Vagina (tissue), 2 donors: ENCODE data around the gene FSTL5.

Experiments used
- POLR2A ChIP-seq, 2 donors: fragments of 450-650 bp; IDR thresholded peaks; one replicate each; pipeline ENCODE4 v1.6.1; 2017; ENCODE audit warnings: antibody characterized with exemption in 2 of 2, mild to moderate bottlenecking in 2 of 2, moderate library complexity in 2 of 2
- TF ChIP-seq, protein P1 (sequence below), 3 experiments: fragments of 450-650 bp in 2 of 3; fragments of 200-600 bp in 1 of 3; sonication (generic) in 1 of 3; IDR thresholded peaks; one replicate each; pipeline ENCODE4 v1.5.1; 2017 to 2019; ENCODE audit warnings: antibody characterized with exemption in 3 of 3, mild to moderate bottlenecking in 2 of 3, moderate library complexity in 2 of 3

DNA sequence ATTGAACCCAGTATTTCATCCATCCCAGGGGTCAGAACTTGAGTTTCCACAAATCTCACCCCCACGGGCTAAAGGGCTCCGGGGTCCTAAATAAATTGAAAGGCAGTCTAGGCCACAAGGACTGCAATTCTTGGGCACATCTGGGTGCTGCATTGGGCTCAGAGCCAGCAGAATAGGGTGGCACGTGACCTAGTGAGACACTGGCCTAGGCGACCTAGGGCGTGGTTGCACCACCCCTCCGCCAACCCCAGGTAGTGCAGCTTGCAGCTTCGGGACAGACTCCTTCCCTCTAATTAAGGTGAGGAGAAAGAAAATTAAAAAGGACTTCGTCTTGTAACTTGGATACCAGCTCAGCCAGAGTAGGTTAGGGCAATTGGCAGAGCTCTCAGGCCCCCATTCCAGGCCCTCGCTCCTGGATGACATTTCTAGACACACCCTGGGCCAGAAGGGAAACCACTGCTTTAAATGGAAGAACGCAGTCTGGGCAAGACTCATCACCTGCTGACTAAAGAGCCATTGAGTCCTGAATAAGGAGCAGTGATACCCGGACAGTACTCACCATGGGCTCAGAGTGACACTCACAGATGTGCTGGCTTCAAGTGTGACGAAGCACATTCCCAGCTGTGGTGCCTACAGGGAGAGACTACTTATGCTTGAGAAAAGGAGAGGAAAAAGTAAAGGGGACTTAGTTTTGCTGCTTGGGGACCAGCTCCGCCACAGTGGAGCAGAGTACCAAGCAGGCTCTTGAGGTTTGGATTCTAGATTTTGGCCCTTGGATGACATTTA lies 735.4 kb downstream of the FSTL5 start:
- TF ChIP-seq, protein P1, sequence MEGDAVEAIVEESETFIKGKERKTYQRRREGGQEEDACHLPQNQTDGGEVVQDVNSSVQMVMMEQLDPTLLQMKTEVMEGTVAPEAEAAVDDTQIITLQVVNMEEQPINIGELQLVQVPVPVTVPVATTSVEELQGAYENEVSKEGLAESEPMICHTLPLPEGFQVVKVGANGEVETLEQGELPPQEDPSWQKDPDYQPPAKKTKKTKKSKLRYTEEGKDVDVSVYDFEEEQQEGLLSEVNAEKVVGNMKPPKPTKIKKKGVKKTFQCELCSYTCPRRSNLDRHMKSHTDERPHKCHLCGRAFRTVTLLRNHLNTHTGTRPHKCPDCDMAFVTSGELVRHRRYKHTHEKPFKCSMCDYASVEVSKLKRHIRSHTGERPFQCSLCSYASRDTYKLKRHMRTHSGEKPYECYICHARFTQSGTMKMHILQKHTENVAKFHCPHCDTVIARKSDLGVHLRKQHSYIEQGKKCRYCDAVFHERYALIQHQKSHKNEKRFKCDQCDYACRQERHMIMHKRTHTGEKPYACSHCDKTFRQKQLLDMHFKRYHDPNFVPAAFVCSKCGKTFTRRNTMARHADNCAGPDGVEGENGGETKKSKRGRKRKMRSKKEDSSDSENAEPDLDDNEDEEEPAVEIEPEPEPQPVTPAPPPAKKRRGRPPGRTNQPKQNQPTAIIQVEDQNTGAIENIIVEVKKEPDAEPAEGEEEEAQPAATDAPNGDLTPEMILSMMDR (IDR thresholded peaks at IDR 0.05) = no peak
- TF ChIP-seq POLR2A (IDR thresholded peaks at IDR 0.05) = no peak
